ENCODE results near the gene C7. TPM values are rescaled to one million over a fixed set of nuclear protein-coding genes. Genes with fewer than 3 reads are reported as not detected.

The C7 gene
- total RNA-seq, 1 donor from 2014 or later = not detected

- TF ChIP-seq CTCF (IDR thresholded peaks at IDR 0.05) = no peak
- Mint-ChIP-seq H3K4me1 (ENCODE audit: unreplicated experiment) (no peaks in the 10 kb centered on the region), H3K36me3 (ENCODE audit: unreplicated experiment) (no peaks in the 10 kb centered on the region)
Measured at GRCh38 chr5:40932766-40933165, 23.5 kb downstream of the C7 start.

GRCh38 chr5:40937075-40937474, 27.8 kb downstream of the C7 start:
- Mint-ChIP-seq H3K9me3 (ENCODE audit: unreplicated experiment) (no peaks in the 10 kb centered on the region), H3K36me3 (ENCODE audit: unreplicated experiment) (no peaks in the 10 kb centered on the region), H3K27me3 (ENCODE audit: unreplicated experiment) (peaks cover 11% of the 10 kb centered on the region), H3K27ac (ENCODE audit: unreplicated experiment) (no peak overlapping the region), H3K4me1 (ENCODE audit: unreplicated experiment) (no peaks in the 10 kb centered on the region), H3K4me3 (ENCODE audit: unreplicated experiment) (no peak overlapping the region)
- no peak for TF ChIP-seq CTCF (IDR thresholded peaks at IDR 0.05)
- no peak for DNase-seq (ENCODE audit: extremely low spot score, unreplicated experiment)

More at GRCh38 chr5:40932766-40933165, 23.5 kb downstream of the C7 start:
- Mint-ChIP-seq H3K4me3 (ENCODE audit: unreplicated experiment) (no peak overlapping the region), H3K9me3 (ENCODE audit: unreplicated experiment) (no peaks in the 10 kb centered on the region), H3K27ac (ENCODE audit: unreplicated experiment) (no peak overlapping the region), H3K27me3 (ENCODE audit: unreplicated experiment) (peaks cover 11% of the 10 kb centered on the region)
- DNase-seq (ENCODE audit: extremely low spot score, unreplicated experiment) = no peak

GRCh38 chr5:40939753-40940152, 30.5 kb downstream of the C7 start:
- peaks cover 9% of the 10 kb centered on the region for H3K27me3 Mint-ChIP-seq (ENCODE audit: unreplicated experiment)
- no peak for TF ChIP-seq CTCF (IDR thresholded peaks at IDR 0.05)
- H3K36me3 Mint-ChIP-seq (ENCODE audit: unreplicated experiment) = no peaks in the 10 kb centered on the region
- no peaks in the 10 kb centered on the region for H3K9me3 Mint-ChIP-seq (ENCODE audit: unreplicated experiment)
- H3K4me3 Mint-ChIP-seq (ENCODE audit: unreplicated experiment) = no peak overlapping the region
- no peak overlapping the region for H3K27ac Mint-ChIP-seq (ENCODE audit: unreplicated experiment)
- no peak for DNase-seq (ENCODE audit: extremely low spot score, unreplicated experiment)
- H3K4me1 Mint-ChIP-seq (ENCODE audit: unreplicated experiment) = no peaks in the 10 kb centered on the region

GRCh38 chr5:40945111-40945510, 35.8 kb downstream of the C7 start:
- Mint-ChIP-seq H3K27me3 (ENCODE audit: unreplicated experiment) (peaks cover 7% of the 10 kb centered on the region), H3K27ac (ENCODE audit: unreplicated experiment) (no peak overlapping the region), H3K9me3 (ENCODE audit: unreplicated experiment) (no peaks in the 10 kb centered on the region), H3K36me3 (ENCODE audit: unreplicated experiment) (no peaks in the 10 kb centered on the region), H3K4me1 (ENCODE audit: unreplicated experiment) (no peaks in the 10 kb centered on the region), H3K4me3 (ENCODE audit: unreplicated experiment) (no peak overlapping the region)
- no peak for TF ChIP-seq CTCF (IDR thresholded peaks at IDR 0.05)
- DNase-seq (ENCODE audit: extremely low spot score, unreplicated experiment) = no peak

- Mint-ChIP-seq H3K9me3 (ENCODE audit: unreplicated experiment) (peaks cover 6% of the 10 kb centered on the region), H3K4me3 (ENCODE audit: unreplicated experiment) (no peak overlapping the region), H3K36me3 (ENCODE audit: unreplicated experiment) (no peaks in the 10 kb centered on the region), H3K27ac (ENCODE audit: unreplicated experiment) (no peak overlapping the region), H3K4me1 (ENCODE audit: unreplicated experiment) (no peaks in the 10 kb centered on the region), H3K27me3 (ENCODE audit: unreplicated experiment) (no peaks in the 10 kb centered on the region)
- no peak for DNase-seq (ENCODE audit: extremely low spot score, unreplicated experiment)
- TF ChIP-seq CTCF (IDR thresholded peaks at IDR 0.05) = no peak
Measured at GRCh38 chr5:40955313-40955712, 46.0 kb downstream of the C7 start.
